GM18867 (cell line): Measurements from ENCODE around the gene PHYHIPL.

Experiments
- ATAC-seq: cut with Tn5 transposase; IDR thresholded peaks from one replicate; pipeline ENCODE4 v1.9.1; 2021; ENCODE audit warnings: mild to moderate bottlenecking, moderate library complexity; ENCODE audit not compliant: unreplicated experiment

The PHYHIPL gene

DNA sequence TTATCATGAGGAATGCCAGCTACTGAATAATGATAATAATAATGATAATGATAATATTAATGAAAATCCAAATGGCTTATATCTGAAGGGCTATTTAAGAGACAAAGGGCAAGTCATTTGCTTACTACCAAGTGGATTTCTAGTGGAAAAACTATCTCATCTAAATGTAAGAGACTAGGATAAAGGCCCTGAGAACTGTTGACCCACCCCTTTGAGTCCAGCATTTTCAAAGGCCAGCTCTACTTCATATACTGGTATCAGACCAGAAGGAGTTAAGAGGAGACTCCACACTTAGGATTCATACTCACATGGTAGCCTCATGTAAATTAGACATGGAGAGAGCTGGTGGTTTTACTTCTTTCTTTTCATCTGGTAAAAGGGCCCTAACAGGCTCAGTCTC lies 76.0 kb downstream of the PHYHIPL start:
- ATAC-seq = no peak

DNA sequence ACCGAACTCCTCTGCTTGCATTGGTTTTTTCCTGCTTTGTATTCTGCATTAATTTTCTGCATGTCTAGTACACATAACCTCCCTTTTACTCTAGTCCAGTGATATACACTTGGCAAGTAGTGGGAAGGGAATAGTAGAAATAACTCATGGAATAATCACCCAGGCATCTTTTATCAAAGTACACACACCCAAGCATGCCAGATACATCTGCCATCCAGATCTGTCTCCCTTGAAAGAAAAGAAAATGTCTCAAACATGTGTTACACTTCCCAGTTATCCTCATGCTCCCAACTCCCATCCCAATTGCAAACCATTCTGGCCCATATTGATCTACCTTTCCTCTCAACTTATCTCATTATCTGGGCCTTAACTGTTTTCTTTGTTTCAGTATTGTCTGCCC lies 79.0 kb downstream of the PHYHIPL start:
- no peak for ATAC-seq

DNA sequence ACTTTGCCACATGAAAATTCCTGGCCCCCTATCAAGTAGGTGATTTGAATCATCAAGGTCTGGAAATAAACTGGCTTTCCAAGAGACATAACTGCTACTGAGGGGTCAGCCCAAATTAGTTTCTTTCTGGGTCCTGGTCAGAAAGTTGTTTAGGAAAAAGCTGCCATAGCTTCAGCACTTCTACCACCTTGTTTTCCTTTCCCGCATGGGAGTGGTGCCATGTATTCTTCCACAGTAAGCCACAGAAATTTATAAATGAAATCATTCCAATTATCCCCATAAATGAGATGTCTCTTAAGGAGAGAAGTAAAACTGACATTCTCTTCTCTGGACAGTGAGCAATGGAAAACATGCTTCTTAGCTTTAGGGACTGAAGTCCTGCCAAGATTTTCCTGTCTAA lies 80.8 kb downstream of the PHYHIPL start:
- no peak for ATAC-seq

DNA sequence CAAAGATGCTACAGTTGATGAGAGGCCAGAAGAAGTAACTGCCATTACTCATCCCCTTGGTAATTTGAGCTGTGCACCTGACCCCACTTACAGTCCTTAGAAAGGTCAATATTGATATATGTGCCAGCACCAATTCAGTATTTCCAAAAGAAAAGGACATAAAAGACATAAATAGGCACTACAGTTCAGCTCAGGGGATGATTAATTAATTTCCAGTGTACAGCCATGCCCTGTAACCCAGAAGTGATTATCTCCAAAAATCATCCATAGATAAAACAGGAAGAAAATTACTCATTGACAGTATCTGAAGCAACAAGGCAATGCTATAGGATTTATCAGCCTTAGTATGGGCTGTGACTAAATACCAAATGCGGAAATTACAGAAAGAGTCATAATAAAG lies 82.4 kb downstream of the PHYHIPL start:
- ATAC-seq = no peak

DNA sequence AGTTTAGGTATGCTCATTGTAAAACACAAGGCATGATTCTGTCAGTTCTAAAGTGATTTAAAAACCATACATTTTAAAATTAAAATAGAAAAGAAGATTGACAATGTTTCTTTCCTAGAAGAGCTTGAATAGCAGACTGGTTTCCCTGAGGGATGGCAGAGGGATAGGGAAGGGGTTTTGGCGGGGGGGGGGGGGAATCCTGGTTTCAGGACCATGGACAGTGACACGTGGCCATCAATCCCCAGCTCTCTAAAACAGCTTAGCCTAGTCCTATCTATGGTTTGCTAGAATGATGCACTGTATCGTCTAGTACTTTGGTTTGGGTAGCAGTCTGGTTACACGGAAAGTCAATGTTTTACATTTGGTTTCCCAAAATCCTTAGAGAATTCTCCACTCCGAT lies 88.7 kb downstream of the PHYHIPL start:
- ATAC-seq = no peak

DNA sequence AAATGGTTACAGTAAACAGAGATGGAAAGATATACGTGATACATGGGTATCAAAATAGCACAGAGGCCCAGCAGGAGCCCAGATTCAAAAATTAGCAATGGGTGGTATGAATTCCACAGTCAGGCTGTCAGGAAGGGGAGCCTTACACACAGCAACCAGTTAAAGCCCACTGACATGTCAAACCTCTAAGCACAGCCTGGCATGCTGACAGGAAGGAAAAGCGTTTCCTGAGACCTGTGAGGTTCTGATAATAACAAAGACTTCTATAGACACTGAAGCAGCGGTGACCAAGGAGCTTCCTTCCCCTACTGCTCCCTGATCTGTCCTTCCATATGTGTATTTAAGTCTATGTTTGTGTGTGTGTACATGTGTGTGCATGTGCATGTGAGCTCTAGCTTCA lies 89.9 kb downstream of the PHYHIPL start:
- no peak for ATAC-seq

DNA sequence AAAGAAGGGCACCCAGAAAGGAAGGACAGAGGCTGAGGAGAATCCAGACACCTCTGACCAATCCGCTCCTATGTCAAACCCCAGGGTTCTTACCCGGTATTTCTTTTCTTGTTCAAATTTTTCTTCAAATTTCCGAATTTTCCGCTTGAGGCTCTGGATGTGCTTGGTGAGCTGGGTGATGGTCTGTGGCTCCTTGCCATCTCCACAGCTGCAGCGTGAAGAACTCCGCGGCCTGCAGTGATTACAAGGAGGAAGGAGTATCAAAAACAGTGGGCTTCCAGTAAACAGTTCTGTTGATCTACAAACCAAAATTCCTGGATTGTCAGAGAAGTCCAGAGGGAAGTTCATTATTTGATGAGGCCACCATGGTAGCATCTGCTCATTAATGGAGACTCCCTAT lies 92.0 kb downstream of the PHYHIPL start:
- ATAC-seq = no peak

DNA sequence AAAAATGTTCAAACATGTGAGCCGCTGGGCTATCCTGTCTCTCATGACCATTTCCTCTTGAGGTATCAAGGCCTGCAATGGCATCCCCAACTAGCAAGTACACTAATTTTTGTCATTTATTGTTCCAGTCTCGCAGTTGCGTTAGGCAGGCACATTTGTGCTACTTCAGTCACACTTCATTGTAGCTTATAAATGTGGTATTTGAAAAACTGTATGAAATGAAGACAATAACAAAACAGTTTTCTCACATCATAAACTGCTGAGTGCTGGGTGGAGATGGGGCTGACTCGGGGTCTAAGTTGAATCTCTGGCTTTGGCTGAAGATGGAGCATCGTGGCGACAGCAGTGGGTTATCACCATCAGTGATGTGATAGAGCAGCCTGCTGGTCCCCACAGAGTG lies 93.2 kb downstream of the PHYHIPL start:
- no peak for ATAC-seq

DNA sequence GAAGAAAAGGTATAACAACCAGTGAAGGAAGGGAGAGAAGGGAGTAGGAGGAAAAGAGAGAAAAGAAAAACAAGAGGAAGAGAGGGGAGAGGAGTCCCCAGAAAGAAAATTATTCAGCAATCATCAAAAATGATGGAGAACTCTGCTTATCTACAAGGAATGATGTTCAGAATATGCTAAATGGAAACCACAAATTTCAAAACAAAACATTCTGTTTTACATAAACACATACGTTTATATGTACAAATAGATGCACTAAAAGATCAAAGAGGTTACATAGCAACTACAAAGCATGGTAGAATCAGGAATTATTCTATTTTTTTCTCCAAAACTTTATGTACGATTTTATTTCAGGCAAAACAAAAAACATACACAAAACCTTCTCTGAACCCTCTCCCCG lies 94.0 kb downstream of the PHYHIPL start:
- no peak for ATAC-seq

DNA sequence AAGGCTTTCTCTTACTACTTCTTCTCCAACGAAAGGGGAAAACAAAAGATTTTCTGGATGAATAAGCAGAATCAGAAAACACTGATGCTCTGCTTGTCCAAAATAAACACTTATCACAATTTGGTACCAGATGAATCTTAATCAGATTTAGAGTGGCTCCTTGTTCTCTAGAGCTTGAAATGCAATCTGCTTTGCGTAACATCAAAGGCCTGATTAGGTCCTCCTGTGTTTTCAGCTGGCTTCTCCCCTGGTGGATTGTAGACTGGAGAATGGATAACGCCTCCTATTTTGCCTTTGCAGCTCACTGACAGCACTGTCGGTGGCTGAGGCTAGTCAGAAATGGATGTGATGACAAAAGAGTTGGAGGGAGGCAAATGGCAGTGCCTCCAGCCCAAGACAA lies 94.7 kb downstream of the PHYHIPL start:
- no peak for ATAC-seq

DNA sequence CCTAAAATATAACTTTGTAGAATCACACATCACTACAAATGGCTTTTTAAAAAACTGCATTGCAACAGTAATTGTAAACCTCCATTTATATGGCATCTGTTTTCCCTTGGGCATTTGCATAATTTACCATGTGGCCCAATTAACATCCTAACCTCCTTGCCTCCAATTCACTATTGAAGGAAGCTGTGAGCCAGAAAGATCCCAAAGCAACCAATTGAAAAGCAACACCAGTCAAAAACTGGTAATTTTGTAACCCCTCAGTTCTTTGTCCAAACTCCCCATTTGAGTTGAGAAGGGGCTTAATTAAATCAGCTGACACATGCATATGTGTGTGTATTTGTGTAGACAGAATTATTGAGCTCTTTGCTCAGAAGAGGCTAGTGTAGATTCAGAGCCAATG lies 95.6 kb downstream of the PHYHIPL start:
- ATAC-seq = no peak

DNA sequence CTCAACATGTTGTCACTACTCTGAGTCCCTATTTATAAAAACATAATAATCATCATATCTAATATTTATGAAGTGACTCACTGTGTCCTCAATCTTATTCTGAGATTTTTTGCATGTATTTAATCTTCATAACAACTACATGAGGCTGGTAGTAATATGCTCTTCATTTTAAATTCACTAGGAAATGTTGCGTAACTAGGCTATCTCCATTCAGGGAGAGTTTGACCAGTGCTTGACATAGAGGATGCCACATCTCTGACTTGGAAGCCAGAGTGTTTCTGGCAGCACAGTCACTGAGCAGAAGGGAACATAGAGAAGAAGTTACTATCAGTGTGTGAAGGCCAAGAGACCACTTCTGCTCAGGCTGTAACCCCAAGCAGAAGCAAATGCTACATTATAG lies 97.0 kb downstream of the PHYHIPL start:
- no peak for ATAC-seq

DNA sequence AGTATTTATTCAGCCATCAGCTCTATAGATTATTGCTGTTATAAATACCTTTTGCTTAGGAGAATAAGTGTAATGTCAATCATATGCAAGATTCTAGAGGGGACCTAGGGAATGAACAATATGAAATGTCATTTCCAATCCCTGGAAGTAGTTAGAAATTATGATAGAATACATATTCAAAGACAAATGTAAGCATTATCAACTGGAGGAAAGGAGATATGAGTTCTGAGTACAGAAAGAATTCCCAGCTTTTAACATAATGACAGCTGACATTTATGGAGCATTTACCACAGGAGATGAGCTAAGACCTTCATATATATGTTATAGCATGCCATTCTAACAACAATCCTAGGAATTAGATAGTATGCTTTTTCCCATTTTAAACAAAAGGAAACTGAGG lies 99.7 kb downstream of the PHYHIPL start:
- no peak for ATAC-seq

DNA sequence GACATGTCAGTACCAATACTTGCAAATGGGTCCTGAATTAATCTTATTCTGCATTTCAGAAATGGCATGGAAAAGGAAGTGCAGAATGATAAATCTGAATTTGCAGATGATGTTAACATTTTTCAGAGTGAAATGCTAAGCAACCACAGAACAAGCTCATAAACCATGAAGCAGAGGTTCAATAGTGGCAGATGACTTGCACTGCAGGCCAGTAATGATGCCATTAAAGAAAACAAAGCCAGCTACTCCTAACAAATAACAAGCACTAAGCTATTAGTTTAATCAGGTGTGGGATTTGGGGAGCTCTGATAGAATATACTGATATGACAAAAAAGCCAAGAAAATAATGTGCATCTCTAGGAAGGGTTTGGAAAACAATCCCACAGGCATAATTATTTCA lies 100.5 kb downstream of the PHYHIPL start:
- no peak for ATAC-seq

DNA sequence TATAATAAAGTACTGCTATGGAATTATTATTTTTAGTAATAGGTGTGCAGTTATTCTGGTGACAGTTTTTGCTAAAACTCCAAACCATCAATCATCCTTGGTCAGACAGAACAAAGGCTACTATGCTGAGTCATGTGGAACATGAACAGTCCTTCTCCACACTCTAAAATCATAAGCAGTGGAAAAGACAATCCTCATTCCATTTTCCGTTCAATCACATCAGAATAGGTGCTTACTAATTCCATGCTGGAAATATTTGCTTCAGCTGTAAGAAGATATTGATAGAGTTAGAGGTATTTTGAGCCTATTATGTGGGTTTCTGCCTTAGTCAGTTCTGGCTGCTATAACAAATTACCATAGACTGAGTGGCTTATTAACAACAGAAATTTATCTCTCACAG lies 103.0 kb downstream of the PHYHIPL start:
- no peak for ATAC-seq

DNA sequence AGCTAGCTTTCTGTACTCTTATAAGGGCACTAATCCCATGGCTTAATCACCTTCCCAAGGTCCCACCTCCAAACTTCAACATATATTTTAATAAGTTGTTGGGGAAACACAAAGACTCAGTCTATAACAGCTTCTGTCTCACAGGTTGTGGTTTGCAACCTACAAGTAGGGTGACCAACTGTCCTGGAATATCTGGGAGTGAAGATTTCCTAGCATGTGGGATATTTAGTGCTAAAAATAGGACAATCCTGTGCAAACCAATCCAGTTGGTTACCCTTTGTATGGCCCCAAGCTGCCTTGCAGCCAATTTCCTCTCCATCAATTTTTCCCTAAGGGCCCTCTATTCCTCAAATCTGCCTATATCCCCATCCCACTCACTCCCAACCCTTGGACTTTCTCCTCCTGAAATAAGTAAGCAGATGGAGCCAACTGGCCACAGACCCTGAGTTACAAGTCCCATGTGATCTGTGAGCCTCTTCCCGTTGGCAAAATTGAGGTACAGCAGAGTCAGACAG lies 103.6 kb downstream of the PHYHIPL start:
- ATAC-seq = no peak

DNA sequence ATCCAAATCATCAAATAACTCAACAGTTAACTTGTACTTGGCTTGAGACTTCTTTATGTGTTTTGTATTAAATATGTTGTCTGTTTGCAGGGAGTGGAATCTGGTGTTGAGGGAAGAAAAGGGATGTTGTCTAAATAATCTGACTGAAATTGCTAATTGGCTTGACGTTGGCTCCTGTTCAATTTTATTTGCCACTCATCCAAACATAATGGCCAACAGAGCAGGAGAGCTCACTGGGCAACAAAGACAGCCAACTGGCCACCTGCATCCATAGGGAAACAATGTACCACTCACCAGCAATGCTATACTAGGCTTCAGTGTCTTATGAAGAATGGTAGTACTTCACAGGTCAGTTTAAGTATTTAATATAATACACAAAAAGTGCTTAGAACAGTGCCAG lies 105.4 kb downstream of the PHYHIPL start:
- no peak for ATAC-seq

DNA sequence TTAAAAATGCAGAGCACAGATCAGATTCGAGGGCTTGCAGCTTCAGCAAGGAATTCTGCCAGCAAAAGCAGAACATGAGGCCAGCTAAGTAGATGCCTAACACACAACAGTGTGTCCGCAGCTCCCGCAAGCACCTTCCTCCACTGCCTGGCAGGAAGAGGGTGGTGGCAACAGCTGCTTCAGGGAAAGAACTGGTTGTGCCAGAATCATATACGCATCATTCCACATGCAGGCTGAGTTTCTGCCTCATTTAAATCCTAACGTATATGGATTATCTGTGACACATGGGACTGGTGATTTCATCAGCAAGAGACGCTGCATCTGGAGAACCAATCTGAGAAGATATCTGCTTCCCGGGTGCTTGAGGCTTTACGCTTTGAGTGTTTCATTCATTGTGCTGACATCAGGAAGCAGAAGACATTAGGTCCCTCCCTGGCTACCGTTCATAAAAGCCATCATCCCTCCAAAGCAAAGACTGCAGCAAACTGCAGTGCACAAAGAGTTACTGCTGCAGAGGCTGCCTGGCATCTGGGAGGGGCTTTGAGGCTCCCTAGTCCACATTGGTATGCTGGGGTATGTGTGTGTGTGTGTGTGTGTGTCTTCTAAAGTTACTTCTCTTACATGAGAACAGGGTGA lies 107.1 kb downstream of the PHYHIPL start:
- ATAC-seq = no peak

DNA sequence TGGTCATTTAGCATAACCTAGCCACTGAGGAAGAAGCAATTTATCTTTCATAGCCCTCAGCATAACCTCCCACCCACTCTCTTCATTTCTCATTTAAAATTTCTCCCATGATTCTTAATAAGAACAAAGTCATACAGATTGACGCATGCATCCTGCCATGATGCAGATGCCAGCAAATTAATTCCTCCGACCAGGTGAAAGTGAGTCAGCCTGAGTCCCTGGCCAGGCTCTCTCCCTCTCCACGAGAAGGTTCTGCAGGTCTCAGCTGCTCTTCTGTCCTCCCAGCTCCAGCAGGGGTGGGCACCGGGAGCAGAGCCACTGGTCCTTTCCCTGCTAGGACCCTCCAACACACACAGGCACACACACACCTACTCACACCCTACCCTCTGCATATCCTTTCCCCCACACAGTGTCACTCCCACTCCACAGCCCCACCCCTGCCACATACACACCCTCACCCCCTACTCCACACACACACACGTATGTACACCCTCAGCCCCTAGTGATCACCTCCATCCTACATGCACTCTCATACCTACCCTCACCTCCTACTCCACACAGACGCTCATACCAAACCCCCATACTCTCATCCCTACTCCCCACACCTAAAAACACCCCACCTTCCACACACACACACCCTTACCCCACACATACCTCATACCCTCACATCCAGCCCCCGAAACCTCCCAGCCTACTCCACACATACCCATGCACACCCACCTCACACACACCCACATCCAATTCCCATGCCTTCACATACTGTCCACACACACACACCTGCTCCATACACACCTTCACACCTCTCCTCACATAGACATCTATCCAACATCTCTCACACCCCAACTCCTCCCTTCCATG lies 107.9 kb downstream of the PHYHIPL start:
- no peak for ATAC-seq

DNA sequence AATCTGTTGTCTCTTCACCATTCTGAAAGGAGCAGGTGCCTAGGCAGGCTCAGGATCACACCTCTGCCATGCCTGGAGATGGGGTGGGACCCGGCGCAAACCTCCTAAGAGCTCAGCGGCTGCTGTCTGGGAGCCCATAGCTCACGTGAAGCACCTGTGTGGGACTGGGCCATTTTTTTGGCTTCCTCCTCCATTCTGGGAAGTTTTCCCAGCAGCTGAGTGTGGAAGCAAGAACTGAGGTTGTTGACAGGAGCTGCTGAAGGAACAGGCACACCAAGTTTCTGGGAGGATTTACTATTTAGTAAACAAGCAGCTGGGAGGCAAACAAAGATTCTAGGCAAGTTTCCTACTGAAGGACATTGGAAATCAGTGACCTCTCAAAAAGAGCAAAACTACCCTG lies 108.6 kb downstream of the PHYHIPL start:
- ATAC-seq = no peak

DNA sequence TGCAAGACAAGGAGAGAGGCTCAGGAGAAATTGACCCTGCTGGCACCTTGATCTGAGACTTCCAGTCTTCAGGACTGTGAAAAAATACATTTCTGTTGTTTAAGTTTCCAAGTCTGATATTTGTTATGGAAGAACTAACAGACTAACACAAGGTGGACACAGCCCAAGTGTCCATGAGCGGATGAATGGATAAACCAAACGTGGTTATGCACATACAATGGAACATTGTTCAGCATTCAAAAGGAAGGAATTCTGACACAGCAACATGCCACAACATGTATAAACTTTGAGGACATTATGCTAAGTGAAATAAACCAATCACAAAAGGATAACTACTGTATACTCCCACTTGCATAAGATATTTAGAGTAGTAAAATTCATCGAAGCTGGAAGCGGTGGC lies 109.4 kb downstream of the PHYHIPL start:
- ATAC-seq = no peak

DNA sequence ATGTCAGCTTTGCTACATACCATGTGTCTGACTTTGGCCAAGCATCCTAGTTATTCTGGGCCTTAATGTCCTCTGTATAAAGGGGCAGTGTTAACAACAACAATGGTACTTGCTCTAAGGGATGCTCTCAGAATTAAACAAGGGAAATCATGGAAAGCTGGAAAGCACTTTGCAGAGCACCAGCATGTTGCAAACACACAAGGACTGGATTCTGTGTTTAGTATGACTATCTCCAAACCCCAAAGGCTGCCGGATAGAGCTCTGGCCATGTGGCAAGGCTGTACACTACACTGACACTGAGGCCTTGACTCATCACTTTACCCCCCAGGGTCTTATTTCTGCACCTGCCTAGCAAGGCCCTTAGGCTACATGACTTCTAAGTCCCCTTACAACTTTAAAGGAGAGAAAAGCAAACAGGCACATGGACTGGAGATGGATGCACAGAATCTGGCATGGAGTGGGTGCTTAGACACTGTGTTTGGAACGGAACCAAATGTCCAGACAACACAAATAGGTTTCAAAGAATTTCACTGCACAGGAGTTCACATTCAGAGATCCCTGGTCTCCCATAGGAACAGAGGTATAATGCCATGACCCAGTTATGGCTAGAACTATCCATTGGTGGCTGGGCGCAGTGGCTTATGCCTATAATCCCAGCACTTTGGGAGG lies 111.3 kb downstream of the PHYHIPL start:
- no peak for ATAC-seq
